Stimulated activated naive CD8-positive, alpha-beta T cell treated with anti-CD3 and anti-CD28 coated beads, Interleukin-15, amount 100 ng/mL, for 72 hours (primary cell): ENCODE measurements around the gene KIAA0586.
A peak's percentile ranks its signal among the peaks of the same experiment; 100 is the strongest.
"Not testable (repeated sequence)": the region's sequence is repeated elsewhere in the genome, so short reads cannot be mapped to it uniquely, and the experiment has no call there.

Experiments used
- ATAC-seq: fragments of 150-1000 bp; cut with Tn5 transposase; 2 replicates; pipeline ENCODE4 v1.10.0; 2021; ENCODE audit warnings: mild to moderate bottlenecking, moderate library complexity
- DNase-seq, 2 donors: peaks; one replicate each; pipeline ENCODE4 v3.0.0; 2021 to 2022
- H3K27ac Mint-ChIP-seq, 2 donors: one replicate each; pipeline ENCODE4 v1.8.0; 2022; ENCODE audit warnings: mild to moderate bottlenecking in 2 of 2, mixed read lengths in 2 of 2, moderate library complexity in 2 of 2
- H3K27me3 Mint-ChIP-seq: one replicate; pipeline ENCODE4 v1.8.0; 2022; ENCODE audit warnings: mixed read lengths
- H3K4me1 Mint-ChIP-seq: one replicate; pipeline ENCODE4 v1.8.0; 2022; ENCODE audit warnings: mild to moderate bottlenecking, mixed read lengths
- H3K4me3 Mint-ChIP-seq, 2 donors: one replicate each; pipeline ENCODE4 v1.8.0; 2022; ENCODE audit warnings: mild to moderate bottlenecking in 2 of 2, mixed read lengths in 2 of 2, moderate library complexity in 1 of 2
- H3K9me3 Mint-ChIP-seq, 2 donors: one replicate each; pipeline ENCODE4 v1.8.0; 2022; ENCODE audit warnings: mixed read lengths in 2 of 2

KIAA0586 gene

DNA sequence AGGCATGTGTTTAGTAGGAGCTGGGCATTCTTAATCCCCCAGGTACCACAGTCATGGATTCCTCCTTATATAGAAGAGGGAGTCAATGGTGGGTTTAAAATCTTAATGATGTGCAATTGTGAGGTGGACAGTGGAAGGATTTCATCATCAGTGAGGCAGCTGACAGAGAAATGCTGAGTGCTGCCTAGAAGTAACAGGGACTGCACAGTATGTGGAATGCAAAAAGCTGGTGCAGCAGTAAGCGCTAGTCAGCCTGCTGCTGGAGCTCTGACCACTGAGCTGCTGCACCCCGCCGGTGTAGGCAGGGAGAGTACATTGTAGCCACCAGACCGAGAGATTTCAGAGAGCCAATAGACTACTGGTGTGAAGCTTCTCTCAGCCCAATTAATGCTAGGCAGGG is 129.7 kb downstream of the KIAA0586 start:
- Mint-ChIP-seq H3K9me3 (no peaks in the 10 kb centered on the region), H3K27ac (no peak overlapping the region), H3K27me3 (no peaks in the 10 kb centered on the region), H3K4me1 (no peaks in the 10 kb centered on the region), H3K4me3 (no peak overlapping the region)
- no peak for DNase-seq
- no peak for ATAC-seq

DNA sequence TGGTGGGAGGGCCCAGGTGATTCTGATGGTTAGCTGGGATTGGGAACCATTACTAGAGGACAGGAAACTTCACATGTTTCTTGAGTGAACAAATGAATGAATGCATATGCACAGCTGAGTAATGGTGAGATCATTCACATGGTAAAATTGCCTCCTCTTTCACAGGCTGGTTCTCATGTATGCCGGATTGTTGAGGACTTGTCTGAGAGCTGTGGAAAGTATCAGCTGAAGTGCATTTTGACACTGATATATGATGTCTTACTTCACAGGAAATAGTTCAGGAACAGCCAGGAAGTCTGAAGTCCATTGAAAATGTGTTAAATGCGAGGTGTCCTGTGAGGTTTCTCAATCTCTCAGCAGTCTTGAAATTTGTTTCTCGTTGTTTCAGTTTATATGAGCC is 132.7 kb downstream of the KIAA0586 start:
- ATAC-seq (no peak), DNase-seq (no peak)
- Mint-ChIP-seq H3K9me3 (no peaks in the 10 kb centered on the region), H3K27ac (peak overlapping the region in 1 of 2 donors; percentile 62), H3K4me3 (no peak overlapping the region), H3K27me3 (no peaks in the 10 kb centered on the region), H3K4me1 (no peaks in the 10 kb centered on the region)

DNA sequence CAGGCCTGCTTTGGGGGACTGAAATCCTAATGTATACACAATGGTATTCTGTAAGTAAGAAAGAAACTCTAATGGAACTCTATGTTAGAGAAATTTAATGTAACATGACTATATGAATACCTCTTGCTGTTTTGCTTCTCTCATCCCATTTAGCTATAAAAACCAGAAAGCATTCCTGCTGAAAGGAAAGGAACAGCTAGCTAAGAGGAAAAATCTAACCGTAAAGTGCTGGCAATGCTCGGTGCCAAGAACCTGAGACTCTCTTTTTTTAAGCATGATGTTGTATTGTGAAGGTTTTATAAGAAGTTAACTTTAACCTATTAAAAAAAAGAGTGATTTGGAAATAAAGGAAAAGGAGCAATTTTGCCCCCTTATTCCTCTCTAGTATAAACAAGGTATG is 134.6 kb downstream of the KIAA0586 start:
- Mint-ChIP-seq H3K9me3 (no peaks in the 10 kb centered on the region), H3K4me1 (no peaks in the 10 kb centered on the region), H3K27ac (no peak overlapping the region), H3K4me3 (no peak overlapping the region), H3K27me3 (no peaks in the 10 kb centered on the region)
- DNase-seq (no peak), ATAC-seq (no peak)

DNA sequence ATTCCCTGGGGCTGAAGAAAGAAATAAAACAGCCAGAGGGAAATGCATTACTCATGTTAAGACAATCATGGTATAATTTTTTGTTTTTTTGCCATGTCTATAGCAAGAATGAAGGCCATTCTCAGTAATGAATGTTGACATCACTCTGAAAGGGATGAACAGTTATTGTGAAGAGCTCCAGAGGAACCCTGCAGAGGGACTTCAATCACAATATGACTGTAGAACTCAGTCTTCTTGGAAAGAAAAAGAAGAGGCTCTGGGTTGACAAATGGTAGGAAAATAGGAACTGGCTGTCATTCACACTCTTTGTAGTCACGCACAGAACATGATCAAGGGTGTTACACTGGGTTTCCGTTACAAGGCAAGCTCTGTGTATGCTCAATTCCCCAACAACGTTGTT is 136.5 kb downstream of the KIAA0586 start:
- peaks cover under 1% of the 10 kb centered on the region for H3K4me1 Mint-ChIP-seq
- H3K9me3 Mint-ChIP-seq: no peaks in the 10 kb centered on the region
- ATAC-seq: no peak
- H3K4me3 Mint-ChIP-seq: no peak overlapping the region
- H3K27ac Mint-ChIP-seq: no peak overlapping the region
- no peaks in the 10 kb centered on the region for H3K27me3 Mint-ChIP-seq
- no peak for DNase-seq

DNA sequence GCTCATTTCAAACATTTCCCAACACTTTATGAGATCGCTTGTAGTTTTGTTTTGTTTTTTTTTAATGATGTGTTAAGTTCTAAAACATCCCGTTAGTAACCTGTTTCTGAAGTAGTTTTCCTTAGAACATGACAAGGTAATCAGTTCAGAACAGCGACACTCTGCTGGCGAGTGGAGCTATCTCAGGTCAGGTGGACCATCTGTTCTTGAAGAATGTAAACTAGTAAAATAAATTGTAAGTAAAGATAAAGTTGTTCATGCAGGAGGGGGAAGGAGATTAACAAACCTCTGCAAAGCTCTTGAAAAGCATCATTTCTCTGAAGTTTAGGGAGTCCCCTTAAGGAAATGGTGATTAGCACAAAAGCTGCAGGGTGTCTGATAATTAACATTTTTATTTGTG is 138.3 kb downstream of the KIAA0586 start:
- Mint-ChIP-seq H3K4me1 (peaks cover 7% of the 10 kb centered on the region), H3K4me3 (no peak overlapping the region), H3K27me3 (no peaks in the 10 kb centered on the region), H3K27ac (no peak overlapping the region), H3K9me3 (no peaks in the 10 kb centered on the region)
- ATAC-seq (no peak), DNase-seq (no peak)

DNA sequence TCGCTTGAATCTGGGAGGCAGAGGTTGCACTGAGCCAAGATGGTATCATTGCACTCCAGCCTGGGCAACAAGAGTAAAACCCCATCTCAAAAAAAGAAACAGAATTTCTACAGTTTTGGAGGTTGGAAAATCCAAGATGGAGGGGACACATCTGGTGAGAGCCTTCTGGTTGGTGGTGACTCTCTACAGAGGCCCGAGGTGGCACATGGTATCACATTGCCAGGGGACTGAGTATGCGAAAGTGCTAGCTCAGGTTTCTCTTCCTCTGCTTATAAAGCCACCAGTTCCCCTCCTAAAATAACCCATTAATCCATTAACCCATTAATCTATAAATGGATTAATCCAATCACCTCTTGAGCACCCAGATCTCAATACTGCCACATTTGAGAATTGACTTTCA is 139.5 kb downstream of the KIAA0586 start:
- ATAC-seq (no peak), DNase-seq (no peak)
- Mint-ChIP-seq H3K27me3 (no peaks in the 10 kb centered on the region), H3K4me1 (peaks cover 18% of the 10 kb centered on the region), H3K27ac (no peak overlapping the region), H3K9me3 (no peaks in the 10 kb centered on the region), H3K4me3 (no peak overlapping the region)

DNA sequence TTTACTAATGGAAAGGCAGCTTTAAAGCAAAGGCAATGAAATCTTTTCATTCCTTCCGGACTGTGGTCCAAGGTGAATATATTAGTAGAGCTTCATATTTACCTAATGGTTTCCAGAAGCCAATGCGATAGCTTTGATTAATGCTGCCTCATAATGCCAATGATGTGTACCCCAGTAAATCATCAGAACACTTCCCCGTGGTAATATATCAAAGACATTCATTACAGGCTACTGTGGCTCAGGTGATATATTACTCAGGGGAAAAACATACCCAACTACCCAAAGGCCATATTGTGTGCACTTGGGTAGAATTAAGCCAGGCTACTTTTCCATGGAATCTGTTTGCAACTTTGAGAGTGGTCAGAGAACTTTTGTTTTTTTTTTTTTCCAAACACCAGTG is 140.8 kb downstream of the KIAA0586 start:
- Mint-ChIP-seq H3K27ac (no peak overlapping the region), H3K9me3 (no peaks in the 10 kb centered on the region), H3K4me1 (peaks cover 32% of the 10 kb centered on the region), H3K27me3 (no peaks in the 10 kb centered on the region), H3K4me3 (no peak overlapping the region)
- DNase-seq: no peak
- no peak for ATAC-seq

DNA sequence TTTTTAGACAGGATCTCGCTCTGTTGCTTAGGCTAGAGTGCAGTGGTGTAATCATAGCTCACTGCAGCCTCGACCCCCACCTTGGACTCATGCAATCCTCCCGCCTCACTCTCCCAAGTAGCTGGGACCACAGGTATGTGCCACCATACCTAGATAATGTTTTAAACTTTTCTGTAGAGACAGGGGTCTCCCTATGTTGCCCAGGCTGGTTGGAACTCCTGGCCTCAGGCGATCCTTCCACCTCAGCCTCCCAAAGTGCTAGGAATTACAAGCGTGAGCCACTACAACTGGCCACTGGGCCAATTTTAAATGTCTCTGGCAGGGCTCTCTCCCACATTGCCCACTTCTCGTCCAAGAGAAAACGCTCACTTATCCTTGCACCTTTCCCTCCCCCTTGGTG is 143.7 kb downstream of the KIAA0586 start:
- Mint-ChIP-seq H3K27ac (peak overlapping the region; percentile 92 to 96), H3K4me3 (peak overlapping the region; percentile 68), H3K4me1 (peaks cover 35% of the 10 kb centered on the region), H3K27me3 (no peaks in the 10 kb centered on the region), H3K9me3 (no peaks in the 10 kb centered on the region)
- ATAC-seq (no peak), DNase-seq (no peak)

DNA sequence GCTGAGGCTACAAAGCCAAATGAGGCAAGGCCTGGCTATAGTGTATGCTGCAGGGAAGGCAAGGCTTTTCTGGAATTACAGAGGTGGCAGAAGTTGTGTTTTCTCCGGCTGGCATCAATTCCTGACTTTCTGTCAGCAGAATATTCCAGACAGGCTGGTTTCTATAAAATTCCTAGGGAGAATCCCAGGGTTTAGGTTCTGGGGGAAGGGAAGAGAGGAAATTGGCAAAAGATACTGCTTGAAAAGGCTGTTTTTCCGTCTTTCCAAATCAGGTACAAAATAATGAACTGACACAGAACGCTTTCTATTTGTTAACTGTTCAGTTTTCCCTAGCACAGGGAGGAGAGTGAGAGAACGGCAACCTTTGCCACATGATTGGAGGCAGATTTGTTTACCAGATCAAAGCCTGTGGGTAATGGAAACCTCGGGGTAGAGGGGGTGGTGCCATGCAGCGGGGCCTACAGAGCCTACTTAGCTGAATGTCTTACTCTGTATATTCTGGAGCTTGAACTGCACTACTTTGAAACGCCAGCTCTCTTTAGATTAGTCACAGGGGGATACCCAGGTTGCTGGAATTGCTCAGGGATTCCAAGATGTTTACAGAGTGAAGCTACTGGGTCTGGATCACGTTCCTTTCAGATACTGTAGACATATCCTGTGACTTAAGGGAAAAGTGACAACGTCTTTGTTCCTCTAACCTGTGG is 144.4 kb downstream of the KIAA0586 start:
- Mint-ChIP-seq H3K9me3 (no peaks in the 10 kb centered on the region), H3K4me3 (peak overlapping the region; percentile 68), H3K27me3 (no peaks in the 10 kb centered on the region), H3K4me1 (peaks cover 35% of the 10 kb centered on the region), H3K27ac (peak overlapping the region; percentile 92 to 96)
- peak; percentile 89 for ATAC-seq
- DNase-seq: peak; percentile 37 to 44

DNA sequence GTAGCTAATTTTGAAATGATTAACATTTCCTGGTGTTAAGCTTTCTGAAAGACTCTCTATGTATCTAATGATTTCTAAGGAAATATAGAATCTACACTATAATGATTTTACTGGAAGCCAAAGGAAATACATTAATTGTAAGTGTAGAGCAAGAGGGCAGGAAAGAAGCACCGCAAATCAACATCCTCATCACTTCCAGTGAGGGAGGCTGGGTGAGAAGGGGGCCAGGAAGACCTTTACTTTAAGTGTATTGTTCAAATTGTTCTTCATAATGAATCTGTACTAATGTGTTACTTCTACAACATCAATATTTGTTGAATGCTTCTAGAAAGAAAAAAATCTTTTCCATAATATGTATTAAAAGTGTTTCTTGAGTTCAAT is 144.9 kb downstream of the KIAA0586 start:
- DNase-seq: no peak
- Mint-ChIP-seq H3K27ac (peak overlapping the region; percentile 92 to 96), H3K27me3 (no peaks in the 10 kb centered on the region), H3K4me1 (peaks cover 35% of the 10 kb centered on the region), H3K9me3 (no peaks in the 10 kb centered on the region), H3K4me3 (peak overlapping the region; percentile 68)
- no peak for ATAC-seq

DNA sequence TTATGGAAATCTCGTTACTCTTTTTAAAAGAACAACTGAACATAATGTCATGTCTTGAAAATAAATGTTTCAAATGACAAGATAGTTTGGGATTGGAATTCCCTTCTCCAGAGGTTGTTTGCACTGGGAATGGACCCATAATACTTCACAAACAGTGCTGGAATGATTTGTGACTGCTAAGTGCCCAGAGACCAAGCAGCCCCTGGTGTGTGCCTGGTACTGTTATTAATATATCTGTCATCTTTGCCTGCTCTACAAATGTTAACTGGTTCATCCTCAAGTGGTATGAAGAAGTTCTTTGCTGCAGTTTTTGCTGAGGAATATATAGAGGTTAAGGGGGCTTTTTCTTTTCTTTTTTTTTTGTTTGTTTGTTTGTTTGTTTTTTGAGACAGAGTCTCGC is 145.3 kb downstream of the KIAA0586 start:
- Mint-ChIP-seq H3K27me3 (no peaks in the 10 kb centered on the region), H3K27ac (no peak overlapping the region), H3K4me1 (peaks cover 35% of the 10 kb centered on the region), H3K4me3 (no peak overlapping the region), H3K9me3 (no peaks in the 10 kb centered on the region)
- ATAC-seq: no peak
- DNase-seq: no peak

DNA sequence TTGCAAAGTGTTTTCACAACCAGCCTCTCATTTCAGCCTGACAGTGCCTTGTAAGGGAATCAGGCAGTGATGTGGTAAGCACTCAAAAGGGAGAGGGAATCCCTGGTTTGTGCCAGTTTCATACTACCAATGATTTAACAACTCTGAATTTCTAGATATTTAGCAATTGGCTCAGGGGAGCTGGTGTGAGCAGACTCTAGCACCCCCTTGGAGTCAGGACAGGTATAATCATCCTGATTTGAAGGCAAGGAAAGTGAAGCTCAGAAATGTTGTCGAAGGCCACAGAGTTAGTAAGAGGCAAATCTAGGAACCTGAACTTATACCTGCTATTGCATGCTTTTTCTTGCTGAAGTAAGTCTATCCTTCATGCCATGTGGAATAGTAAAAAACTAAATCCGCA is 147.1 kb downstream of the KIAA0586 start:
- H3K4me1 Mint-ChIP-seq: peaks cover 31% of the 10 kb centered on the region
- no peak overlapping the region for H3K27ac Mint-ChIP-seq
- no peak overlapping the region for H3K4me3 Mint-ChIP-seq
- no peaks in the 10 kb centered on the region for H3K9me3 Mint-ChIP-seq
- ATAC-seq (no peak), DNase-seq (no peak)
- H3K27me3 Mint-ChIP-seq: no peaks in the 10 kb centered on the region

DNA sequence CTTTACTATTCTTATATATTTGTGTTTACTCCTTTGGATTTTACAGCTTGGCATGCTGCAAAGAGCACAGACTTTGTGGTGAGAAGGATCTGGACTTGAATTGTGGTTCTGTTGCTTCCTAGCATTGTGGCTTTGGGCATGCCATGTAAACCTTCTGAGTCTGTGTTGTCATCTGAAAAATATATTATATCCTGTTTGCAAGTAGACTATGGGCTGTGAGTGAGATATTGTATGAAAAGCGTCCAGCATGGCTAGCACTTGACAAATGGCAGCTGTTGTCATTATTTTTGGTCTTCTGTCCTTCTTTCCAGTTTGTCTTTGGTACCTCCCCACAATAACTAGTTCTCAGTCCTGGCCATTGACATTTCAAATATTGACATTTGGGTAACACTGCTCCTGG is 148.4 kb downstream of the KIAA0586 start:
- H3K27ac Mint-ChIP-seq: no peak overlapping the region
- H3K9me3 Mint-ChIP-seq: no peaks in the 10 kb centered on the region
- H3K4me3 Mint-ChIP-seq: no peak overlapping the region
- peaks cover 27% of the 10 kb centered on the region for H3K4me1 Mint-ChIP-seq
- ATAC-seq (no peak), DNase-seq (no peak)
- H3K27me3 Mint-ChIP-seq: no peaks in the 10 kb centered on the region

DNA sequence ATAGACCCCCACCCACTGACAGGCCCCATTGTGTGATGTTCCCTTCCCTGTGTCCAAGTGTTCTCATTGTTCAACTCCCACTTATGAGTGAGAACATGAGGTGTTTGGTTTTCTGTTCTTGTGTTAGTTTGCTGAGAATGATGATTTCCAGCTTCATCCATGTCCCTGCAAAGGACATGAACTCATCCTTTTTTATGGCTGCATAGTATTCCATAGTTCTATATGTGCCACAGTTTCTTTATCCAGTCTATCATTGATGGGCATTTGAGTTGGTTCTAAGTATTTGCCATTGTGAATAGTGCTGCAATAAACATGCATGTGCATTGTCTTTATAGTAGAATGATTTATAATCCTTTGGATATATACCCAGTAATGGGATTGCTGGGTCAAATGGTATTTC is 152.5 kb downstream of the KIAA0586 start:
- not testable (repeated sequence) for ATAC-seq

DNA sequence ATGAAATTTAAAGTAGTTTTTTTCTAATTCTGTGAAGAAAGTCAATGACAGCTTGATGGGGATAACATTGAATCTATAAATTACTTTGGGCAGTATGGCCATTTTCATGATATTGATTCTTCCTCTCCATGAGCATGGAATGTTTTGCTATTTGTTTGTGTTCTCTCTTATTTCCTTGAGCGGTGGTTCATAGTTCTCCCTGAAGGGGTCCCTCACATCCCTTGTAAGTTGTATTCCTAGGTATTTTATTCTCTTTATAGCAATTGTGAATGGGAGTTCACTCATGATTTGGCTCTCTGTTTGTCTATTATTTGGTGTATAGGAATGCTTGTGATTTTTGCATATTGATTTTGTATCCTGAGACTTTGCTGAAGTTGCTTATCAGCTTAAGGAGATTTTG is 153.9 kb downstream of the KIAA0586 start:
- DNase-seq, ATAC-seq, H3K4me1 Mint-ChIP-seq, H3K27ac Mint-ChIP-seq, H3K4me3 Mint-ChIP-seq: not testable (repeated sequence)
- H3K9me3 Mint-ChIP-seq: peaks cover 8 to 11% of the 10 kb centered on the region in 2 donors
- peaks cover 12% of the 10 kb centered on the region for H3K27me3 Mint-ChIP-seq

More for the DNA sequence above, 152.5 kb downstream of the KIAA0586 start:
- not testable (repeated sequence) for H3K27ac Mint-ChIP-seq, DNase-seq, H3K4me1 Mint-ChIP-seq, H3K4me3 Mint-ChIP-seq
- Mint-ChIP-seq H3K9me3 (peaks cover 8 to 11% of the 10 kb centered on the region in 2 donors), H3K27me3 (peaks cover 12% of the 10 kb centered on the region)

DNA sequence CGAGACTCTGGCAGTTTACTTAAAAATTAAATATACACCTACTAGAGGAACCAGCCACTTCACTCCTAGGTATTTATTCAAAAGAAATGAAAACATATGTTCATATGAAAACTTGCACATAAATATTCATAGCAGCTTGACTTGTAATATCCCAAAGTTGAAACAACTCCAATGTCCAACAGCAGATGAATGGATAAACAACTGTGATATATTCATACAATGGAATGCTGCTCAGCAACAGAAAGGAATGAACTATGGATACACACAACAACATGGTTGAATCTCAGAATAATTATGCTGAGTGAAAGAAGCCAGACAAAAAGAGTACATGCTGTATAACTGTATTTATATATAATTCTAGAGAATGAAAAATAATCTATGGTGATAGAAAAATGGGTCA is 156.9 kb downstream of the KIAA0586 start:
- H3K4me3 Mint-ChIP-seq: no peak overlapping the region
- H3K27me3 Mint-ChIP-seq: peaks cover 15% of the 10 kb centered on the region
- ATAC-seq: no peak
- no peak for DNase-seq
- H3K4me1 Mint-ChIP-seq: no peaks in the 10 kb centered on the region
- no peak overlapping the region for H3K27ac Mint-ChIP-seq
- peaks cover 8 to 11% of the 10 kb centered on the region in 2 donors for H3K9me3 Mint-ChIP-seq

DNA sequence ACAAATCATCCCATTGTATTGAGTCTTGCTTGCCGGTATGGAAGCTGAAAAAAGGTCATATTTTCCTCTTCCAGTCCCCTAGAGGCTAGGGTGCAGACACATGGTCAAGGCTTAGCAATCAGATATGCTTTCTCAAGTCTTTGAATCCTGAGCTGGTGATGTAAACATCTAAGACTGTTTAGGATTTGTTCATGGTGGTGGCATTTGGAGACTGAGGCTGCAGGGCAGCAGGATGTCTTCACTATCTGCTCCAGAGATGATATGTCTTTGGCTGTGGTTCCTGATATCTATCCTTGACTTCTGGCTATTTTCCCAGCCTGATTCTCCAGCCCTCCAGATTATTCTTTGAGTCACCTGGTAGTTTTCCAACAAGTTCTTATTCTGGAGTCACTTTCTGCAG is 159.8 kb downstream of the KIAA0586 start:
- no peaks in the 10 kb centered on the region for H3K4me1 Mint-ChIP-seq
- H3K9me3 Mint-ChIP-seq: peaks cover 8 to 11% of the 10 kb centered on the region in 2 donors
- no peak overlapping the region for H3K4me3 Mint-ChIP-seq
- ATAC-seq (no peak), DNase-seq (no peak)
- peaks cover 33% of the 10 kb centered on the region for H3K27me3 Mint-ChIP-seq
- no peak overlapping the region for H3K27ac Mint-ChIP-seq
